GM18499 (cell line): ENCODE results near the gene SYF2.
"Not testable (repeated sequence)": the region's sequence is repeated elsewhere in the genome, so short reads cannot be mapped to it uniquely, and the experiment has no call there.

Experiments
- ATAC-seq: cut with Tn5 transposase; IDR thresholded peaks from one replicate; pipeline ENCODE4 v1.9.1; 2021; ENCODE audit warnings: moderate number of reproducible peaks; ENCODE audit not compliant: insufficient read depth, unreplicated experiment

The SYF2 gene

GRCh38 chr1:25232027-25232865 lies at the start of gene SYF2:
TSS of gene SYF2 (minus strand) at chr1:25232502. CDS start at chr1:25232467, 35 bp downstream.
- no peak for ATAC-seq

DNA sequence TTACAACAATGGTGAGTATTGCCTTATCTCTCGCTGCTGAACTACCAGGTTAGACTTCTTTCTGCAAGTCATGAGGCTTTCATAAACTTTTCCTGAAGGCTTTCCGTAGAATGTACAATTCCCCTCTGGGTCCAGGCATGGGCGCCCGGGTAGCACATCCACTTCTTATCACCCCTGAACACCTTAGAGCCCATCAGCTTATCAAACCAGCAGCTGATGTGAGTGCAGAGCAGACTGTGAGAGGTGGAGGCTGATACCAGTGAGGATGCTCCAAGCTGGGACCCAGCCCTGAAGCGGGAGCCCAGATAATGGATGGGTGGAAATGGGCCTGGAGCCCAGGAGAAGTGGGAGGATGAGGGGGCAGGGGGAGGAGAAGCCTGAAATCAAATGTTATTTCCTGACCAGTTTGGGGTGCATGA lies 47.4 kb upstream of the SYF2 start:
- ATAC-seq, result not testable (repeated sequence)

GRCh38 chr1:25278790-25279189 lies 46.5 kb upstream of the SYF2 start:
- ATAC-seq, result not testable (repeated sequence)

DNA sequence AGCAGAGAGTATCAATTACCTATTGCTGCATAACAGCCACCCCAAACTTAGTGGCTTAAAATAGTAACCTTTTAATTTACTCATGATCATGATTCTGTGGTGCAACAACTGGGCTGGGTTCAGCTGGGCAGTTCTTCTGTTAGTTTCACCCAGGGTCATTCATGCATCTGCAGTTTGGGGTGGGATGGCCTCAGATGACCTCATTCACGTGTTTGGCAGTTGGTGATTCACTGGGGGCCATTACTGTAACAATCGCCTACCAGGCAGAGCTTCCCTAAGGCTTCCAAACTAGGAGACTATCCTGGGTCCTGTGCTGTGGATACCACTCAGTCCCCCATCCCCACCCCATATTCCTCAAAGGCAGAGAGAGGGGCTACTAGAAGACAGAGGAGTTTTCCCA lies 46.1 kb upstream of the SYF2 start:
- ATAC-seq, result not testable (repeated sequence)

- not testable (repeated sequence) for ATAC-seq
Measured at GRCh38 chr1:25277295-25277694, 45.0 kb upstream of the SYF2 start.

GRCh38 chr1:25275648-25276047 lies 43.3 kb upstream of the SYF2 start:
- not testable (repeated sequence) for ATAC-seq

DNA sequence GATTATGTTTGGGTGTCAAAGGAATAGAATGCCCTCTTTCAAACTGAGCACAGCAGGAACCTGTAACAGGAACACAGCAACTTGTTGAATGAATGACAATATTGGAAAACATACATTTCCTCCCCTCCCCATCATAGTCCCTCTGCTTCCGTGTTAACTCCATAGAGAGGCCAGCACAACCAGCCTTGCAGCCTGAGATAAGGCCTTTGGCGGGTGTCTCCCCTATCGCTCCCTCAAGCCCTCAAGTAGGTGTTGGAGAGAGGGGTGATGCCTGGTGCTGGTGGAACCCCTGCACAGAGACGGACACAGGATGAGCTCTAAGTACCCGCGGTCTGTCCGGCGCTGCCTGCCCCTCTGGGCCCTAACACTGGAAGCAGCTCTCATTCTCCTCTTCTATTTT lies 39.9 kb upstream of the SYF2 start, which contains the start of gene RHD:
RHD (plus strand) TSS at position 272 of the 400 bp plus-strand sequence; CDS start at position 311, 39 bp downstream.
- ATAC-seq, result not testable (repeated sequence)

DNA sequence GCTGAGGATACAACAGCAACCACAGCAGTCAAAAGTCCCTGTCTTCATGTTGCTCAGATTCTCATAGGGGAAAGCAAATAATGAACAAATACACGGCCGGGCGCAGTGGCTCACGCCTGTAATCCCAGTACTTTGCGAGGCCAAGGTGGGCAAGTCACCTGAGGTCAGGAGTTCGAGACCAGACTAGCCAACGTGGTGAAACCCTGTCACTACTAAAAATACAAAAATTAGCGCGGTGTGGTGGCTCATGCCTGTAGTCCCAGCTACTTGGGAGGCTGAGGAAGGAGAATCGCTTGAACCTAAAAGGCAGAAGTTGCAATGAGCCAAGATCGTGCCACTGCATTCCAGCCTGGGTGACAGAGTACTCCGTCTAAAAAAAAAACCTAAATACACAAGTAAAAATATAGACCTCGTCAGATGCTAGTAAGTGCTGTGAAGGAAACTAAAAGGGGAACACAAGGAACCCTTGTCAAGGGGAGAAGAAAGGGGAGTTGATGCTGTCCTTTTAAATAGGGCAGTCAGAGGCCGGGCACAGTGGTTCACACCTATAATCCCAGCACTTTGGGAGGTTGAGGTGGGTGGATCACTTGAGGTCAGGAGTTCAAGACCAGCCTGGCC lies 36.0 kb upstream of the SYF2 start:
- not testable (repeated sequence) for ATAC-seq

DNA sequence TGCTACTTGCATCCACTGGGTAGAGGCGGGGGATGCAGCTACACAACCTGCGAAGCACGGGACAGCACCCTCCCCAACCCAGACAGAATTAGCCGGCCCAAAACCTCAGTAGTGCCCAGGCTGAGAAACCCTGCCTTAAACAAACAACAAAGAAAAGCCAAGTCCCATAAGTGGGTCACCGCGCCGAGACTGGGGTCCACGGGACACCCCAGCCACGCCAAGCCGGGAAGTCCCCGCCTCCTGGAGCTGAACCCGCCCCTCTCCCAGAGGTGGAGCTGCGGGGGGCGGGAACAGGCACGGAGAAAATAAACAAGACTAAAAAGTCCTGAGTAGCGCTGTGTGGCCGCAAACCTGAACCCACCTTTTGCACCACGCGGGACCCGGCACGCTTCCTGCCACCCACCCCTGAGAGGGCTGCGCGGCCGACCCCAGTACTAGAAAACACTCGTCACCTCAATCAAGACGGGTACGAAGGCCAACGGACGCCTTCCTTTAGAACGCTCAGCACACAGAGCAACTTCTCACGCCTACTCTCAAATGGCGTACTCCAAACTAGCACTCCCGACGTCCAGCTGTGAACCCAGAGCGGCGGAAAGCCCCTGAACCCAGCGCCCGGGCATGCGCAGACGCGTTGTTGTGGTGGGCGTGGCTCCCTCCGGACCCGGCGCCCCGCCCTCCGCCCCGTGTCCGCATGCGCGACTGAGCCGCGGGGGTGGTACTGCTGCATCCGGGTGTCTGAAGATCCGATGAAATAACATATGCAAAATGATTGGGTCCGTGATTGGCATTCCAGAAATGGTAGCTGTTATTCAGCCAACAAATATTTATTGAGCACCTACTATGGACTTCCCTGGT lies 35.2 kb upstream of the SYF2 start:
- ATAC-seq, result not testable (repeated sequence)

DNA sequence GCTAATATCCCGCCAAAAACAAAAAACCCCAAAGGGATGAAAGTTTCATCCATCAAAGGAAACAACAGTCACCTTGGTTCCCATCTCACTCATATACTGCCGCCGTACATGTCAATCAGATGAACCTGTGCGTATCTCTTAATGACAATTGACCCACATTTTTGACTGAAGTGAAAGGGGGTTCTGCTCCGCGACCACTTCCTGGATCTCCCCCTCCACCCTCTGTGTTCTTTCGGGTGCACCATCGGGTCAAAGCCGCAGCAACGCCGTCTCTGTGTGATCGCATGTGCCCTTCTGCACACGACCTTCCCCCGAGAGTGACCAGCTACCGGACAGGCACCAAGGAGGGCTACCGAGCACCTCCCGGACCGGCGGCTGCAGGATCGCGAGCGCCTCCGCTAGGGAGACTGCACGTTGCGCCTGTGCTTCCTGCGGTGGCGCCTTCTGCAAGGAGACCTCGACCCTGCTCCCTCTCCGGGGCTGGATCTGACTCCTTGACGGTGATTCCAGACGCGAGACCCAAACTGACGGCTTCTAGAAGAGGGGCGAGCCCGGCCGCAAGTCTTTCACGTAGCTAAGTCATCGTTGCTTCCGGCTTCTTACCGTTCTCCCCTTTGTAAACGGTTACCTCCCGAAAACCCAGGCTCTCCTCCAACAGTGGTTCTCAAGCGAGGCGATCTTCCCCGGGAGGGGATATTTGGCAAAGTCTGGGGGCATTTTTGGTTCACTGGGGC lies 34.4 kb upstream of the SYF2 start:
- ATAC-seq, result not testable (repeated sequence)

- ATAC-seq, result not testable (repeated sequence)
Measured at GRCh38 chr1:25260336-25260735, 28.0 kb upstream of the SYF2 start.

DNA sequence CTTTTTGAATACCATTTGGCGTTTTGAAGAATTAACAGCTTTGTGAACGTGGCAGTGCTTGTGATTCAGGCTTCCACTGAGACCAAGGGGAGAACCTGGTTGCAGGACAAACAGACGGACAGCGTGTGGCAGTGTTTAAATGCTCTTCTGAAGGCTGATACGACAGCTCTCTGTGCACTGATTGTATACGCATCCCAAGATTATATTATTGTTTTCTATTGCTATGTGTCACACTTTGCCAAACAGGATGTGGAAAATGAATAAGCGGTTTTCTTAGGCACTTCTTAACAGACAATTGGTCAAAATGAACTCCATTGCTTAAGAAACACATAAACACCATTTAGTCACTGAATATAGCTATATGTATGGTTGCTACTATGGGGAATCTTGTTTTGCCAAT lies 27.5 kb upstream of the SYF2 start:
- ATAC-seq, result not testable (repeated sequence)

GRCh38 chr1:25257196-25257595 lies 24.9 kb upstream of the SYF2 start:
- ATAC-seq, result no peak

DNA sequence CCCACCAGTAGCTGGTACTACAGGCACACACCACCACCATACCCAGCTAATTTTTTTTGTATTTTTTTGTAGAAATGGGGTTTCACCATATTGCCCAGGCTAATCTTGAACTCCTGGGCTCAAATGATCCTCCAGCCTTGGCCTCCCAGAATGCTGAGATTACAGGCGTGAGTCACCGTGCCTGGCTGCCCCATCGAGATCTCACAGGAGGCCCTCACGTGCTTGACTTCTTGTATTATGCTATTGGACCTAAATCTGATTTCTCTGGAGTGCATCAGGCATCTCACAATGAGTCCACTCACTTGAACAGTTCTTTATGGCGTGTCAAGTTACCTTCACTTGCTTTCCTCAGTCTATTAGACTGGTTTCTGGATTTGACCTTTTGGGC lies 24.3 kb upstream of the SYF2 start:
- no peak for ATAC-seq

GRCh38 chr1:25255706-25256577 lies 23.6 kb upstream of the SYF2 start:
- no peak for ATAC-seq

DNA sequence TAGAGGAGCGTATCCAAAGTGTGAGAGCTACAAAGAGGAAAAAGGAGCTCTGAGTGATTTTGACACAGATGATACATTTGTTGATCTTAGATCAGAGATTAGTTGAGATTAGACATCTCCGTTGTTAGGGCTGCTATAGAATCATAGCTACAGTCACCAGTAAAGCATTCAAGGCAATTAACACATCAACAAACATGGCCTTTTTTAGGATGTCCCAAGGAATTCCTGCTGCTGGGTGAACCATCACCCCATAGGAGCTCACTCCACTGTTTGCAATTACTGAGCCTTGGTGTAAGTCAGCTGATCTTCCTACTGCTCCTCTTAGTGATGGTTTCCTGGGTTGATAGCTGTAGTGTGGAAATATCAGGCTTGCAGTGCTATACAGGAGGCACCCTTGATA lies 21.6 kb upstream of the SYF2 start:
- ATAC-seq, result no peak

GRCh38 chr1:25247829-25248754 lies 15.8 kb upstream of the SYF2 start:
- no peak for ATAC-seq
